ENCODE measurements around the gene SLC16A3.

DNA sequence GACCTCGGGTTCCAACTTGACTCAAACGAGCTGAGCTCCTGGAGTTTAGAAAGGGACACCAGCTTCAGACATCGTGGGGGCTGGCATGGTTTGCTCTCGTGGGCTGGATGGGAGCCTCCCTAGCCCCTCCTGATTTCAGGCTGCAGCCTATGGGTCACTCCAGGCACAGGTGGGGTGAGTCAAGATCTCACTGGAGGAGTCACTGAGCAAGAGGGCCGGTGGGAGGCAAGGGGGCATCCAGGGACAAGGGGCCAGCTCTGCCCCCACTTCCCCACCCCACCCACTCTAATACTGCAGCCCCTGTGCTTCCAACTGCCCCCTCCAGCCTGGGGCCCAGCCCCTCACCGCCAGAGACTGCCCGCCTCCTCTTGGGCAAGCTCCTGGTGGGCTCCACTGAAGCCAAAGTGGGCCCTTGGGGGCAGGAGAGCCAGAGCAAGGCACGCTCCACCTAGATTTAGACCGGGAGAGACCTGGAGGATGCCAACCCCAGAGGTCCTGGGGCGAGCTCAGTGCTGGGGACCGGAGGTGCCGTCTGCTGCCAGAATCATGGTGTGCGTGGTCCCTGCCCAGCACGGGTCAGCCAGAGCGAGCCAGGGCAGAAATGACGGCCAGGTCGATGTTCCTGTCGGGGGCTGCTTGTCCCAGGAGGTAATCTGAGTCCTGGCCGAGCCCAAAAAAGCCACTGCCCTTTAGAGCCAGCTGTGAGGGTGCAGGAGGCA, 6.4 kb downstream of the SLC16A3 start:
- TF ChIP-seq, protein P1, sequence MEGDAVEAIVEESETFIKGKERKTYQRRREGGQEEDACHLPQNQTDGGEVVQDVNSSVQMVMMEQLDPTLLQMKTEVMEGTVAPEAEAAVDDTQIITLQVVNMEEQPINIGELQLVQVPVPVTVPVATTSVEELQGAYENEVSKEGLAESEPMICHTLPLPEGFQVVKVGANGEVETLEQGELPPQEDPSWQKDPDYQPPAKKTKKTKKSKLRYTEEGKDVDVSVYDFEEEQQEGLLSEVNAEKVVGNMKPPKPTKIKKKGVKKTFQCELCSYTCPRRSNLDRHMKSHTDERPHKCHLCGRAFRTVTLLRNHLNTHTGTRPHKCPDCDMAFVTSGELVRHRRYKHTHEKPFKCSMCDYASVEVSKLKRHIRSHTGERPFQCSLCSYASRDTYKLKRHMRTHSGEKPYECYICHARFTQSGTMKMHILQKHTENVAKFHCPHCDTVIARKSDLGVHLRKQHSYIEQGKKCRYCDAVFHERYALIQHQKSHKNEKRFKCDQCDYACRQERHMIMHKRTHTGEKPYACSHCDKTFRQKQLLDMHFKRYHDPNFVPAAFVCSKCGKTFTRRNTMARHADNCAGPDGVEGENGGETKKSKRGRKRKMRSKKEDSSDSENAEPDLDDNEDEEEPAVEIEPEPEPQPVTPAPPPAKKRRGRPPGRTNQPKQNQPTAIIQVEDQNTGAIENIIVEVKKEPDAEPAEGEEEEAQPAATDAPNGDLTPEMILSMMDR (IDR thresholded peaks at IDR 0.05; ENCODE audit: low read length) = no peak
- no peak for TF ChIP-seq EZH2 (optimal IDR thresholded peaks at IDR 0.05; ENCODE audit: low read depth, low read length)

Data from MM.1S (cell line).